IMR-90 (cell line): ENCODE data around the gene DCC. TPM values are rescaled to one million over a fixed set of nuclear protein-coding genes. Genes with fewer than 3 reads are reported as not detected.

ENCODE experiments used
- ATAC-seq: fragments of 200-7000 bp; cut with Tn5 transposase; 2 replicates; pipeline ENCODE4 v1.9.1; 2020; ENCODE audit warnings: low read depth, mild to moderate bottlenecking, moderate library complexity
- BruUV-seq: library from RNA; stranded (reverse); fragments of 400-500 nt; replicated peaks from 2 replicates; lab custom pipeline; 2021; lab: Mats Ljungman, UMichigan
- CTCF ChIA-PET: fragments of 300-600 bp; formaldehyde crosslinking; extraction: SDS; loops from one replicate; lab custom pipeline; 2021; ENCODE audit warnings: antibody characterized with exemption; lab: Yijun Ruan, JAX
- POLR2A ChIA-PET: fragments of 300-600 bp; sonication (Branson Sonifier 250); formaldehyde crosslinking; loops from one replicate; lab custom pipeline; 2022; ENCODE audit warnings: antibody characterized with exemption; ENCODE audit not compliant: unreplicated experiment; lab: Charles Lee
- DNase-seq: peaks from one replicate; pipeline ENCODE4 v3.0.0; 2013
- H2AFZ ChIP-seq: replicated peaks from 2 replicates; pipeline ENCODE3; 2013; ENCODE audit warnings: low read length, mild to moderate bottlenecking; ENCODE audit not compliant: poor library complexity
- H2AK5ac ChIP-seq: 2 replicates; pipeline ENCODE4 v1.6.1; 2013; ENCODE audit warnings: low read depth, low read length, inconsistent platforms
- H2AK9ac ChIP-seq: replicated peaks from 2 replicates; pipeline ENCODE3; 2013; ENCODE audit warnings: mild to moderate bottlenecking, low read depth, low read length, moderate library complexity; ENCODE audit not compliant: poor library complexity
- H2BK120ac ChIP-seq: 2 replicates; pipeline ENCODE4 v1.6.1; 2013; ENCODE audit warnings: low read depth, low read length, inconsistent platforms
- H2BK15ac ChIP-seq: 3 replicates; pipeline ENCODE4 v1.6.1; 2013; ENCODE audit warnings: low read depth, low read length, inconsistent platforms
- H2BK20ac ChIP-seq: 2 replicates; pipeline ENCODE4 v1.6.1; 2013; ENCODE audit warnings: low read depth, mild to moderate bottlenecking, inconsistent platforms, low read length, moderate library complexity
- H2BK5ac ChIP-seq: 2 replicates; pipeline ENCODE4 v1.6.1; 2013; ENCODE audit warnings: mild to moderate bottlenecking, low read depth, low read length, inconsistent platforms; ENCODE audit not compliant: poor library complexity, severe bottlenecking
- H3K14ac ChIP-seq: replicated peaks from 2 replicates; pipeline ENCODE4 v1.6.1; 2013; ENCODE audit warnings: low read depth, low read length, inconsistent platforms
- H3K18ac ChIP-seq: 2 replicates; pipeline ENCODE4 v1.6.1; 2013; ENCODE audit warnings: low read depth, low read length, control low read depth
- H3K23ac ChIP-seq: 2 replicates; pipeline ENCODE4 v1.6.1; 2013; ENCODE audit warnings: low read depth, low read length, inconsistent platforms
- H3K27ac ChIP-seq: 2 replicates; pipeline ENCODE4 v1.5.1; 2013; ENCODE audit warnings: mild to moderate bottlenecking, control low read depth, low read length; ENCODE audit not compliant: insufficient read depth
- H3K27me3 ChIP-seq: 2 replicates; pipeline ENCODE4 v1.6.1; 2013; ENCODE audit warnings: low read length; ENCODE audit not compliant: control insufficient read depth, insufficient read depth
- H3K36me3 ChIP-seq: 2 replicates; pipeline ENCODE4 v1.6.1; 2013; ENCODE audit warnings: low read length, mixed read lengths; ENCODE audit not compliant: control insufficient read depth, insufficient read depth
- H3K4ac ChIP-seq: 2 replicates; pipeline ENCODE4 v1.6.1; 2013; ENCODE audit warnings: low read depth, low read length, inconsistent platforms
- H3K4me1 ChIP-seq: 2 replicates; pipeline ENCODE4 v1.6.1; 2013; ENCODE audit warnings: low read length, mixed read lengths; ENCODE audit not compliant: control insufficient read depth, insufficient read depth
- H3K4me2 ChIP-seq: 2 replicates; pipeline ENCODE4 v1.6.1; 2013; ENCODE audit warnings: low read depth, mild to moderate bottlenecking, control low read depth, low read length, moderate library complexity
- H3K4me3 ChIP-seq: 2 replicates; pipeline ENCODE4 v1.5.1; 2013; ENCODE audit warnings: low read depth, mild to moderate bottlenecking, control low read depth, low read length, moderate library complexity; ENCODE audit not compliant: insufficient read depth
- H3K56ac ChIP-seq: 2 replicates; pipeline ENCODE4 v1.6.1; 2013; ENCODE audit warnings: low read length, inconsistent platforms; ENCODE audit not compliant: insufficient read depth; ENCODE audit errors: extremely low read depth
- H3K79me1 ChIP-seq, 2 experiments: 2 replicates each; pipeline ENCODE4 v1.6.1; 2013; ENCODE audit warnings: low read length in 2 of 2, inconsistent platforms in 1 of 2, low read depth in 1 of 2
- H3K9ac ChIP-seq: 2 replicates; pipeline ENCODE4 v1.6.1; 2013; ENCODE audit warnings: low read depth, low read length, control low read depth
- H3K9me1 ChIP-seq: 2 replicates; pipeline ENCODE4 v1.6.1; 2013; ENCODE audit warnings: low read length, inconsistent platforms; ENCODE audit not compliant: insufficient read depth
- H3K9me3 ChIP-seq: 2 replicates; pipeline ENCODE4 v1.6.1; 2013; ENCODE audit warnings: low read length; ENCODE audit not compliant: control insufficient read depth, insufficient read depth
- H4K20me1 ChIP-seq: 2 replicates; pipeline ENCODE4 v1.6.1; 2013; ENCODE audit warnings: low read length, inconsistent platforms; ENCODE audit not compliant: insufficient read depth
- H4K5ac ChIP-seq: 2 replicates; pipeline ENCODE4 v1.6.1; 2013; ENCODE audit warnings: mild to moderate bottlenecking, low read depth, low read length, control low read depth
- H4K8ac ChIP-seq, 2 experiments: 2 replicates each; pipeline ENCODE4 v1.6.1; 2013; ENCODE audit warnings: low read depth in 2 of 2, low read length in 2 of 2, control low read depth in 1 of 2, inconsistent platforms in 1 of 2
- H4K91ac ChIP-seq: 2 replicates; pipeline ENCODE4 v1.6.1; 2013; ENCODE audit warnings: low read depth, low read length, inconsistent platforms; ENCODE audit not compliant: insufficient read depth
- BHLHE40 ChIP-seq: fragments of 150-350 bp; IDR thresholded peaks from 2 replicates; pipeline ENCODE4 v1.6.1; 2016; ENCODE audit warnings: mild to moderate bottlenecking, low read depth, low read length
- CHD1 ChIP-seq: IDR thresholded peaks from 2 replicates; pipeline ENCODE4 v1.6.1; 2012; ENCODE audit warnings: low read depth, low read length, improper control_type of control experiment
- CTCF ChIP-seq: conservative IDR thresholded peaks from 2 replicates; pipeline ENCODE4 v1.5.1; 2012; ENCODE audit warnings: mild to moderate bottlenecking, low read depth, low read length, improper control_type of control experiment
- ELK1 ChIP-seq: fragments of 150-350 bp; IDR thresholded peaks from 2 replicates; pipeline ENCODE4 v1.6.1; 2016; ENCODE audit warnings: low read depth, mild to moderate bottlenecking, low read length, moderate library complexity, borderline replicate concordance
- FOS ChIP-seq: fragments of 150-350 bp; IDR thresholded peaks from 2 replicates; pipeline ENCODE4 v1.6.1; 2016; ENCODE audit warnings: low read depth, low read length
- RFX5 ChIP-seq: IDR thresholded peaks from 2 replicates; pipeline ENCODE4 v1.8.0; 2012; ENCODE audit warnings: low read depth, mild to moderate bottlenecking, low read length, moderate library complexity
- whole genome bisulfite sequencing, 2 experiments: methylation state at CpG; one replicate each; pipeline versions ENCODE4 v1.1.5 to v1.1.7; 2013; ENCODE audit warnings: missing lambda C conversion rate in 2 of 2; ENCODE audit not compliant: insufficient read length in 1 of 2; ENCODE audit errors: extremely low coverage in 2 of 2; 5-methylcytosine and 5-hydroxymethylcytosine counted together
- dilution Hi-C: fragments of 300-500 bp; cut with HindIII; formaldehyde crosslinking; loops from one replicate; pipeline ENCODE4 v1.14.3; 2018; ENCODE audit warnings: low sequenced_read_pairs; ENCODE audit not compliant: unreplicated experiment
- in situ Hi-C: fragments of 300-500 bp; cut with MboI; formaldehyde crosslinking; loops from 3 replicates; pipeline ENCODE4 v1.14.3; 2019; ENCODE audit warnings: low sequenced_read_pairs, inconsistent platforms, mixed read lengths
- intact Hi-C: fragments of 100-400 bp; cut with micrococcal nuclease; formaldehyde crosslinking; loops from 2 replicates; pipeline ENCODE4 v1.10.0; 2022
- polyA plus RNA-seq, 3 experiments: library from polyadenylated mRNA; depleted of rRNA; stranded (reverse); fragments of >200 nt; gene quantifications; 2 replicates each; pipeline ENCODE4 v1.2.3, GENCODE V29; 2012; ENCODE audit warnings: low replicate concordance in 1 of 3
- total RNA-seq: library from RNA; depleted of rRNA; stranded (reverse); fragments of >200 nt; gene quantifications from 2 replicates; pipeline ENCODE4 v1.2.3, GENCODE V29; 2012

The DCC gene
- total and polyA plus RNA-seq, 2 of the 4 experiments (the other 2 are of a cell fraction): 0.31 to 0.54 TPM

GRCh38 chr18:52602820-52603219 is 262.8 kb downstream of the DCC start:
- peaks cover 1% of the 10 kb centered on the region; the same call in 1 of the 2 replicates for H3K9me3 ChIP-seq
- H3K4me1 ChIP-seq: no peaks in the 10 kb centered on the region
- H3K4me2 ChIP-seq: no peak overlapping the region
- dilution Hi-C loops (no loop called here), in situ Hi-C loops (no loop called here), intact Hi-C loops (no loop called here)
- H3K27ac ChIP-seq: no peak overlapping the region
- ATAC-seq: no peak
- no peak overlapping the region for H3K4me3 ChIP-seq
- H3K27me3 ChIP-seq: no peaks in the 10 kb centered on the region
- H3K9me1 ChIP-seq: no peaks in the 10 kb centered on the region
- H4K5ac ChIP-seq: no peak overlapping the region
- no peak overlapping the region for H3K4ac ChIP-seq
- ChIA-PET POLR2A (no interaction called here), CTCF (no interaction called here)
- H3K23ac ChIP-seq: no peak overlapping the region
- TF ChIP-seq FOS: no peak
- TF ChIP-seq CTCF: no peak
- TF ChIP-seq CHD1: no peak
- TF ChIP-seq RFX5: no peak
- TF ChIP-seq ELK1: no peak
- no peak for TF ChIP-seq BHLHE40
- no peak overlapping the region for H2AK9ac ChIP-seq
- H4K91ac ChIP-seq: no peak overlapping the region
- no peak overlapping the region for H2AFZ ChIP-seq
- H4K8ac ChIP-seq: no peak overlapping the region
- H2BK20ac ChIP-seq: no peak overlapping the region
- H3K36me3 ChIP-seq: no peaks in the 10 kb centered on the region
- H3K79me1 ChIP-seq: no peaks in the 10 kb centered on the region
- no CpG with 5 or more reads among the region's 1 CpG for WGBS, 2 experiments
- H3K56ac ChIP-seq: no peak overlapping the region
- no peak overlapping the region for H2BK15ac ChIP-seq
- H3K18ac ChIP-seq: no peak overlapping the region
- no peak overlapping the region for H2BK5ac ChIP-seq
- H2AK5ac ChIP-seq: no peak overlapping the region
- no peak overlapping the region for H3K14ac ChIP-seq
- no TSS peak for BruUV-seq
- H3K9ac ChIP-seq: no peak overlapping the region
- no peak for DNase-seq
- no peaks in the 10 kb centered on the region for H4K20me1 ChIP-seq
- no peak overlapping the region for H2BK120ac ChIP-seq
